Gastrocnemius medialis (tissue), 4 donors: Measurements from ENCODE around the gene MRPS25.

Source experiments
- CTCF ChIP-seq, 5 experiments: fragments of 450-650 bp in 3 of 5; fragments of 200-600 bp in 2 of 5; sonication (generic) in 2 of 5; IDR thresholded peaks in 4 of 5; conservative IDR thresholded peaks in 1 of 5; 1 replicate in 4 of 5; 2 replicates in 1 of 5; pipeline ENCODE4 v1.5.1; 2016 to 2019; ENCODE audit warnings: antibody characterized with exemption in 5 of 5, mild to moderate bottlenecking in 3 of 5, moderate library complexity in 3 of 5
- POLR2A ChIP-seq, 2 donors: fragments of 450-650 bp; IDR thresholded peaks; one replicate each; pipeline ENCODE4 v1.6.1; 2017; ENCODE audit warnings: antibody characterized with exemption in 2 of 2, mild to moderate bottlenecking in 2 of 2, moderate library complexity in 2 of 2

GRCh38 chr3:15014606-15015328 lies 50.3 kb downstream of the MRPS25 start:
- TF ChIP-seq CTCF (IDR thresholded peaks at IDR 0.05 in 4 of 5, conservative IDR thresholded peaks at IDR 0.05 in 1 of 5): no peak
- no peak for TF ChIP-seq POLR2A (IDR thresholded peaks at IDR 0.05)
